HUDEP-2 (cell line): ENCODE data around the gene SORBS1.

Experiments
- DNase-seq, 76 experiments: peaks; one replicate each; lab custom pipeline; 2025; ENCODE audit not compliant: unreplicated experiment in 76 of 76; lab: John Stamatoyannopoulos, UW

Gene SORBS1

GRCh38 chr10:95442341-95442740, 118.8 kb downstream of the SORBS1 start:
- no peak for DNase-seq

DNA sequence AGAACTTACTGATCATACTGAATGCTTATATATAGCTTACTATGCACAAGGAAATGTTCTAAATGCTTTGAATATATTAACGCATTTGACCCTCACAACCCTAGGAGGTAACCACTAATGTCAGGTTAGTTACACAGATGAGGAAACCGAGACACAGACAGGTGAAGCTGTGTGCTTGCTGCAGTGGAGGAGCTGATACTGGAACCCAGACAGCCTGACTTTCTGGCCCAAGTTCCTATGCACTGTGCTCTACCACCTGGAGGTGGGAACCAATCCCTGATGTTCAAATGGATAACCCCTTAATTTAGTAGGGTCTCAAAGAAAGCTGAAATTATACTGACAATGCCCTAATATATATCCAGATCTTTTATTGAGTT, 119.6 kb downstream of the SORBS1 start:
- no peak for DNase-seq

- DNase-seq, result no peak
Observed at GRCh38 chr10:95440756-95441546, 120.2 kb downstream of the SORBS1 start.

DNA sequence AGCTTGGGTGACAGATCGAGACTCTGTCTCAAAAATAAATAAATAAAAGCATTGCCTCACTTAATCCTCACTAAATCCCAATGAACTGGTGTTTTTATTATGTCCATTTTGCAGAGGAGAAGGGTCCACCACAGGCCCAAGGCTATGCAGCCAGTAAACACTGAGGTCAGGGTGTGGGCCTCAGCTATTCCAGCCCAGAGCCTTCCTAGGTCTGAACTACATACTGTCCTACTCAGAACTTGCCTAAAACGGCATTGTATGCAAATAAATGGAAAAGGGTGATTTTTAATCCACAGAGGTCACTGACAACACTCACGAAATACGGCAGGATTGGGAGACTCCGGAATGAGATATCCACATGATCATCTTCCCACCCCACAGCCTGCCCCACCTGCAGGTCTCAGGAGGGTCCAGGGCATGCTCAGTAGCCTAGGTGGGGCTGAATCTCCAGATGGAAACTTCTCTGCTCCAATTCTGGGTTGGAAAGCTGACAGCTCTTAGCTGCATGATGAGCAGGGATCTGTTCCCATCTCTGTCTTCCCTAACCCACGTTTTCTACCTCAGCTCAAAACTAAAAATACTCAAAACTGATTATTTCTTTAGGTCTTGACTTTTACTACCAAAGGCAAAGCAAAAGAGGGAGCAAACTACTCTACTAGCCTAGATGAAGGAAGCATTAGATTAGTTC, 121.0 kb downstream of the SORBS1 start:
- no peak for DNase-seq

- no peak for DNase-seq
Observed at GRCh38 chr10:95438781-95439180, 122.4 kb downstream of the SORBS1 start.

DNA sequence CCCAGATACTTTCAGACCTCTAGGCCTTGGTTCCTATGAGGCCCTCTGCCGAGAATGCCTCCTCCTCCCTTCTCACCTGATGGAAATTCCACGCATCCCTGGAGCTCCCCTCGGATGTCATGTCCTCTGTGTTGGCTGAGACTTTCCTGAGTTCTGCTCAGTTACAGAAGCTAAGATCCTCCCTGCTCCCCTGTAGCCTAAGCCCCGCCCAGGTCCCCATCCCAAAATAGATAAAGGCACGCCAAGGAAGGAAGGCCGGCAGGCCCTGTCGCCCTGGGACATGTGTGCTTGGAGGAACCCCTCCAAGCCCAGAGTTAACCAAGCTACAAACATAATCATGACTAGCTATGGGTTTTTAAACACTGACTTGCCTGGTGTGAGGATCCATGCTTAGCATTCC, 123.5 kb downstream of the SORBS1 start:
- DNase-seq, result no peak

GRCh38 chr10:95435548-95436279, 125.5 kb downstream of the SORBS1 start:
- no peak for DNase-seq

GRCh38 chr10:95434583-95434982, 126.6 kb downstream of the SORBS1 start:
- DNase-seq, result no peak

DNA sequence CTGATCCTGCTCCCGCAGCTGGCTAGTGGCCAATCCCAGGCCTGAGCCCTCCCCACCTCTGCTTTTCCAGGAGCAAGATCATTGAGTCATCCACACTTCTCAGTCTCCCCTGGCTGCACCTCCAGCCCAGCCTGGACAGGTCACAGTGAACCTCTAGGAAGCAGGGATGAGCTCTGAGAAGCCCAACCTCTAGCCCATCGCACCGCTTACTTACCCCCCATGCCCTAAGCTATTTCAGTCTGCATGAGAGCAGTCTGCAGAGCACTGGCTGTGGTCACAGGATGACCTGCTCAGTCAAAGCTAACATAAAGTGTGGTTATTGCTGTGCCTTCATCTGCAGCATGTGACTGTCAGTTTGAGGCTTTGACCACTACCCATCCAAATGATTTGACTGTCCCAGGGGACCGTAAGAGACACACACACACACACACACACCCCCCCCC, 129.2 kb downstream of the SORBS1 start:
- no peak for DNase-seq

DNA sequence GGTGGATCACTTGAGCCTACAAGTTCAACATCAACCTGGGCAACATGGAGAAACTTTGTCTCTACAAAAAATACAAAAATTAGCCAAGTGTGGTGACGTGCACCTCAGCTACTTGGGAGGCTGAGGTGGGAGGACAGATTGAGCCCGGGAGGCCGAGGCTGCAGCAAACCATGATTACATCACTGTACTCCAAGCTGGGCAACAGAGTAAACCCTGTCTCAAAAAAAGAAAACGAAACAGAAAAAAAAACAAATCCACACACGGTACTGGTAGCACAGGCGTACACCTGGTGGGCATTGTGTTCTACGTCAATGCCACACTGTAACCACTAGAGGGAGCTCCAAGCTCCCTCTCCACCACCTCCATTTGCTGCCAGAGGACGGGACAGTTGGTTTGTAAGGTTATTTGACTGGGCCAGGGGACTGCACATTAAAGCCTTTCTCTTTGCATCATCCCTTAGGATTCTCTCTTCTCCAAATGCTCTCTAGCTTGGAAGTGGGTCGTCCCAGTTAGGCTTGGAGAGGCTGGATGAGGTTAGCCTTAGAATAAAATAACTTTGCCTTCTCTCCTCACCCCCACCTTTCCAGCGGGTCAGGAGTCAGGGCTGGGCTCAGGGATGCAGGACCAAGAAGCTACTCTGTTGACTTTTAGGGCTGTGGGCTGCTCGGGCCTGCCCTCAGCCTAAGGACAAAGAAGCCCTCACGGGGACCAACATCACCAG, 130.8 kb downstream of the SORBS1 start:
- peak in 47 of 76 experiments; percentile 4 to 60 (median 21) for DNase-seq

GRCh38 chr10:95429639-95430038, 131.5 kb downstream of the SORBS1 start:
- no peak for DNase-seq

DNA sequence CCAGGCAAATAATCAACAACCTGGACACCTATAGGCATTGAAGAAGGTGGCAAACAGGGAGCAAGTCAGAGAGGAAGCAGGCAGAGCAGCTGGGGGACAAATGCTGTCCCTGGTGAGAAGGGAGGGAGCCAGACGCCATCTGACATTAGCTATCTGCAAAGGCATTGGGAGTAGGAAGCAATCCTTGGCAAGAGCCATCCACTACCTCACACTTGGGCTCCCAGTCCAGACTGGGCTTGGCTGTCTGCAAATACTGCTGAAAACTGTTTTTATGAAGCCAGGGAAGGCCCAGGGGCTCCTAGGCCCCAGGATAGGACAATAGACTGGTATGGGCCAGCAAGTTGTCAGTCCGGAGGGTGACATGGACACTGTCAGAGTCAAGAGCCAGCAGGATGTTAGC, 132.5 kb downstream of the SORBS1 start:
- no peak for DNase-seq

DNA sequence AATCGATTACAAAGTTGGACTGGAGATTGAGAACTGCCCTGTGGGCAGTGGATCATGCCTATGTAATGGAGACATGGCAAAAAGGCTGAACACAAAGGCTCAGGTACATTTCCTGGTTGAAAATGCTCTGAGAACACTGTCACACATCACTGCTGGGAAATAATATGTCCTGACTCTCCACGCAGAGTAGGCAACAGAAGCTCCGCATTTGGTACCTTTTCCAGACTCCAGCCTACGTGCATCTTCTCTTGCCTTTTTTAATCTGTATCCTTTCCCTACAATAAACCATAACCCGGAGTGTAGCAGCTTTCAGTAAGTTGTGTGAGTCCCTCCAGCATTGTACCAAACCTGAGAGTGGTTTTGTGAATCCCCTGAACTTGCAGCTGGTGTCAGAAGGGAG, 134.7 kb downstream of the SORBS1 start:
- no peak for DNase-seq

- peak in 31 of 76 experiments; percentile 1 to 73 (median 39) for DNase-seq
Observed at GRCh38 chr10:95425592-95426465, 135.3 kb downstream of the SORBS1 start.

DNA sequence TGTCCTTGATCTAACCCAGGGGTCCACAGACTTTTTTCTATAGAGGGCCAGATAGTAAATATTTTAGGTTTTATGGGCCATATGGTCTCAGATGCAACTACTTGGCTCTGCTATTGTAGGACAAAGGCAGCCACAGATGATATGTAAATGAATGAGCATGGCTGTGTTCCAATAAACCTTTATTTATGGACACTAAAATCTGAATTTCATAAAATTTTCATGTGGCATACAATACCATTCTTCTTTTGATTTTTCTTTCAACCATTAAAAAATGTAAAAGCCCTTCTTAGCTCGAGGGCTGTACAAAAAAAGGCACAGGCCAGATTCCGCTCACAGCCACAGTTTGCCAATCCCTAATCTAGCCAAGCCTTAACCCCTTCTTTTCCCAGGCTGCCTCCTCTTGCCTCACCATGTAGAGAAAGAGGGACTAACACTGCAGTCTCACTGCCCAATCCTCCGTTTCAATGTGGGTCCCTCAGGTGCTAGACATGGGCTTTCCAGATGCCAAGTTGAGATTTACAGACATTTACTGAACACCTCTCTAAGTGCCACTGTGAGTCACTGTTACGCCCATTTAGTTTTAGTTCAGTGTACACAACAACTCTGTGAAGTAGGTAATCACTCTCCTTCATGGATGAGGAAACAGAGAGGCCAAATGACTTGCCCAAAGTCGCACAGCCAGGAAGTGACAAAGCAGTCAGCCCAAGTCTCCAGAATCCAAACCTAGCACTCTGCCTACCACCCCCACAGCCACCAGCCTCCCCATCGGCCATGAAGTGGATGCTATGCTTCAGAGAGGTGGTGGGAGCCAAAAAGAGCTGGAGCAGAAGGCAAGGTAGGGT, 137.8 kb downstream of the SORBS1 start:
- no peak for DNase-seq

DNA sequence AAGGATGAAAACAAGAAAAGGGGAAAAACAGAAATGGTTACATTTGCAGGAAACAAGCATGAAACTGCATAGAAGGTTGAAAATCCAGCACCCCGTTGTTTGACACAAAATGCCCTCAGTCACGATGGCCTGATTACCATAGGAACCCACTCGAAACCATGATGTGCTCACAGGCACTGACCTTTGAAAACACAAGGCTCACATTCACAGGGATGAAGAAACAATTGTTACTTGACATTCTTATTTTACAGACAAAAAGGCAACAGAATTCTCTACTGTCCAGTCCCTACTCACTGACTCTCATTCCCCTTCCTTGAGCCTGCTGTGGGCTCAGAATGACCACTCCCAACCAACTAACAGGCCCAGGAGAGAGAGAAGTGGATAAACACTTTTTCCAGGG, 138.9 kb downstream of the SORBS1 start:
- no peak for DNase-seq

- DNase-seq, result no peak
Observed at GRCh38 chr10:95421782-95422181, 139.4 kb downstream of the SORBS1 start.

DNA sequence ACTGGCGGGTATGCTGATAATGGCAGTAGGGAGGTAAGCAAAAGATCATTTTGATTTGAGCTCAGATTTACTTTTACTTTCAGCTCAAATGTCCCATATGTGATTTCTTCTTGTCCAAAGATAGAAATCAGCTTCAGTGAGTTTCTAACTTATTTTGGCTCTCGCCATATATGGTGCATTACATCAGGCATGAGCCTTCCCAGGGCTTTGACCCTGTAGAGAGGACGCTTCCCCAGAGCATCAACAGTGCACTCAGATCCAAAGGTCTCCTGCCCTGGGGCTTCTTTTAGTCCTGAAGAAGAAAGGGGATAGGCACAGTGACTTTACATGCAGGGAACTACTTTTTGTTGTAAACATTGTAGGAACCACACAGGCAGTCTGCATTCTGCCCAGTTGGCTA, 141.8 kb downstream of the SORBS1 start:
- DNase-seq, result no peak

DNA sequence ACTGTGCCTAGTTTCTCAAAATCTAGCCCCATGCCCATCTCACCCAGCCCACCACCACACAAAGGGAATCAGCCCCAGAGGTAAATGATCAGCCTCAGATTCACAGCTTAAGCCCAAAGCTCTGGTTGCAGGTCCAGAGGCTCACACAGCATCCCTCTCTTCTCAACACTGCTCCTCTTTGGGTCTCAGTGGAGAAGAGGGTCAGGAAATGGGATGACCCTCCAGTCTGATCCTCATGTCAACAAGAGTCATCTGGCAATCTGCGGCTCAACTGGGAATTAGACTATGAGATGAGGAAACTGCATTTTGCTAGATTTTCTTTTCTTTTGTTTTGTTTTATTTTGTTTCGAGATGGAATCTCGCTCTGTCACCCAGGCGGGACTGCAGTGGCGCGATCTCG, 144.2 kb downstream of the SORBS1 start:
- DNase-seq, result no peak
